Measurements from ENCODE around the gene CDK6. TPM values are rescaled to one million over a fixed set of nuclear protein-coding genes. Genes with fewer than 3 reads are reported as not detected.
"Not testable (repeated sequence)": the region's sequence is repeated elsewhere in the genome, so short reads cannot be mapped to it uniquely, and the experiment has no call there.

CDK6 gene
- total RNA-seq, 1 donor: 36.0 TPM

GRCh38 chr7:92749832-92750446, 86.4 kb downstream of the CDK6 start:
- H3K4me3 ChIP-seq (ENCODE audit: low read depth, low read length): no peak overlapping the region
- no peak for DNase-seq (ENCODE audit: low read depth)
- no peak for TF ChIP-seq CTCF (IDR thresholded peaks at IDR 0.05; ENCODE audit: insufficient read depth, low read length)

- H3K4me3 ChIP-seq (ENCODE audit: low read depth, low read length): no peak overlapping the region
- no peak for TF ChIP-seq CTCF (IDR thresholded peaks at IDR 0.05; ENCODE audit: insufficient read depth, low read length)
- no peak for DNase-seq (ENCODE audit: low read depth)
Observed at GRCh38 chr7:92749327-92749755, 87.0 kb downstream of the CDK6 start.

GRCh38 chr7:92748495-92748894, 87.9 kb downstream of the CDK6 start:
- TF ChIP-seq CTCF (IDR thresholded peaks at IDR 0.05; ENCODE audit: insufficient read depth, low read length): no peak
- H3K4me3 ChIP-seq (ENCODE audit: low read depth, low read length): no peak overlapping the region
- DNase-seq (ENCODE audit: low read depth): no peak

DNA sequence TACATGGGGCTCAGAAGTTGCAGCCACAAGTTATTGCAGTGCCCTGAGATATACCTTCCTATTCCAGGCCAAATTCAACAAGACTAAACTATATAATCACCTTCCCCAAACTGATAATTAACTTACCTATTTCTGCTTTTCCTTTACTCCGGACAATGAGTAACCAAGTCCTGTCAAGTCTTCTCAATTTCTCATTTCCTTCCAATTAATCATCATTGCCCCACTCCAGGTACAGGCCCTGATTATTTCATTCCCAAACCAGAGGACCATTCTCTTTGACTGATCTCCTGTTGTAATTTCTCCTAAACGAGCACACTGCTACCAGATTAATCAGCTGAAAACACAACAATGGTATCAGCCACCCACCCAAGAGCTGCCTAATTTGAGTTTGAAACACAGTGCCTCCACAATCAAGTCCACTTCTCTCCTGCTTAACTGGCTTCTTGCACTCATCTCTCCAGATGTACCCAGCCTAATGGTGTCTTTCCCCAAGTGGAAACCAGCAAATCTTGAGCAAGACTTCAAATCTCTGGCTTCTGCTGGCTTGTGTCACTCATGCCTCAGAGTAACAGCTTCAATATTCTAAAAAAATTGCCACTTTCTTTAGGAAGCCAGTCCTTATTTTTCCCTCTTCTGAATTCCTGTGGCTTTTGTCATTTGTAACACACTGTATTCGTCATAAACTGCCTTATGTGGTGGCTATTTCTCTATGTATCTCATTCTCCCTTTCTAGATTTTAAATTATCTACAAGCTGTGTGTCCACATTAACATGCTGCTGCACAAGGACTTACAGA, 89.1 kb downstream of the CDK6 start:
- no peak overlapping the region for H3K4me3 ChIP-seq (ENCODE audit: low read depth, low read length)
- DNase-seq (ENCODE audit: low read depth): no peak
- TF ChIP-seq CTCF (IDR thresholded peaks at IDR 0.05; ENCODE audit: insufficient read depth, low read length): no peak

DNA sequence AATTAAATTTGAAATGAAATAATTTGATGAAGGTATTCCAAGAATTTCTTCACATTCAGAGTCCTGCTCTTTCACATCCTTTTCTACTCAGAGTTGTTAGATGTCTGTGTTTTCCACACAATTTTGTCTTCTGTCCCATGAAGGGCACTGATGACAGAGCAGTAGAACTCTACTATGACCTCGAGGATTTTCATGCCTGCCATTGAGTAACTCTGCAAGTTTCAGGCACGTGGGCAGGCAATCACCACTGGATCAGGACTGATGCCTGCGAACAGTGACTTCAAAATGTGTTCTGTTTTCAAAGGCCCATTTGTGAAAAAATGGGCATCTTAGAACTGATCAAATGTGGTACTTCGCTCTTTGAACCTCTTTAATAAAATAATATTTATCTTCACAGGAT, 91.1 kb downstream of the CDK6 start:
- H3K4me3 ChIP-seq (ENCODE audit: low read depth, low read length): no peak overlapping the region
- no peak for TF ChIP-seq CTCF (IDR thresholded peaks at IDR 0.05; ENCODE audit: insufficient read depth, low read length)
- no peak for DNase-seq (ENCODE audit: low read depth)

DNA sequence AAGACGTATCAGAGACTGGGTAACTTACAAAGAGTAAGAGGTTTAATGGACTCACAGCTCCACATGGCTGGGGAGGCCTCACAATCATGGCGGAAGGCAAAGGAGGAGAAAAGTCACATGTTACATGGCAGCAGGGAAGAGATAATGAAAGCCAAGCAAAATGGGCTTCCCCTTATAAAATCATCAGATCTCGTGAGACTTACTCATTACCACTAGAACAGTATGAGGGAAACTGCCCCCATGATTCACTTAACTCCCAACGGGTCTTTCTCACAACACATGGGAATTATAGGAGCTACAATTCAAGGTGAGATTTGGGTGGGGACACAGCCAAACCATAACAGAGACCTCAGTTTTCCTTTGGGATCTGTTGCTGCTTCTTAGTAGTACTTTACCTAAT, 92.2 kb downstream of the CDK6 start:
- DNase-seq (ENCODE audit: low read depth); H3K4me3 ChIP-seq (ENCODE audit: low read depth, low read length): not testable (repeated sequence)

DNA sequence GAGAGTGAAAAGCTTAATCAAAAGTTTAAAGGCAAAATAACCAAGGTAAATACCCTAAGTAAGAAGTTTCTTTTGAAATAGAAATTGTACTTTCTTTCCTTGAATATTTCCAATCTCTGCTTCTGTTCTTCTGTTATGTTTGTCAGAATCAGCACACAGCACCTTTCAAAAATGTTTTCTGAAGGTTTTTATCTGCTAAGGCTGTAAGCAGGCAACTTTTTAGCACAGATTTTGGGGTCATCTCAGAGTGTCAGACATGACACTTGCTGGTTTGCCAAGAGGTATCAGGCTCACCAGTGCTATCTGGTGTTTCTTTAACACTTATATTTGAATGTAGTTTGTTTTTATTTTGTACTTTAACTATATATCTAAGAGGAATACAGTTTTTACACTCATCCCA, 94.2 kb downstream of the CDK6 start:
- no peak for DNase-seq (ENCODE audit: low read depth)
- no peak overlapping the region for H3K4me3 ChIP-seq (ENCODE audit: low read depth, low read length)
- TF ChIP-seq CTCF (IDR thresholded peaks at IDR 0.05; ENCODE audit: insufficient read depth, low read length): no peak
